ENCODE measurements around the gene KLF3. TPM values are rescaled to one million over a fixed set of nuclear protein-coding genes. Genes with fewer than 3 reads are reported as not detected.

Gene KLF3
- total and polyA plus RNA-seq, 2 experiments from 2014 or later = 15.0 to 16.5 TPM

- H3K4me3 ChIP-seq = no peak overlapping the region
- no peaks in the 10 kb centered on the region for H3K9me2 ChIP-seq (ENCODE audit: insufficient read depth)
- no peak for ATAC-seq
- peaks cover 18% of the 10 kb centered on the region for H3K36me3 Mint-ChIP-seq (ENCODE audit: low read depth)
- no peaks in the 10 kb centered on the region for H3K79me2 ChIP-seq (replicated peaks; ENCODE audit: insufficient read depth)
- no peaks in the 10 kb centered on the region for H3F3A ChIP-seq (replicated peaks; ENCODE audit: low read depth)
- H4K20me1 ChIP-seq (replicated peaks; ENCODE audit: insufficient read depth) = no peaks in the 10 kb centered on the region
- no peak overlapping the region for H3K27ac Mint-ChIP-seq
- H2AFZ ChIP-seq = no peak overlapping the region
- no peaks in the 10 kb centered on the region for H3K4me1 ChIP-seq (ENCODE audit: insufficient read depth)
- H3K4me3 Mint-ChIP-seq = no peak overlapping the region
- no peak overlapping the region for H3K27ac ChIP-seq (ENCODE audit: low read depth)
- H3K9me3 Mint-ChIP-seq = peaks cover 14% of the 10 kb centered on the region
- H3K27me3 ChIP-seq (ENCODE audit: insufficient read depth) = no peaks in the 10 kb centered on the region
- no peak for TF ChIP-seq ZNF331 (CRISPR knock-in tag; IDR thresholded peaks at IDR 0.05; ENCODE audit: low read depth)
- no peak overlapping the region for H3K4me2 ChIP-seq
- no peaks in the 10 kb centered on the region for H3K36me3 ChIP-seq (ENCODE audit: insufficient read depth)
- no peaks in the 10 kb centered on the region for H3K27me3 Mint-ChIP-seq (ENCODE audit: insufficient read depth, low read depth, poor library complexity)
- DNase-seq (ENCODE audit: low spot score) = no peak
- H3K4me1 Mint-ChIP-seq = no peaks in the 10 kb centered on the region; the same call in 2 of the 3 replicates
Observed at GRCh38 chr4:38624311-38624710, 39.7 kb upstream of the KLF3 start.

GRCh38 chr4:38625508-38625907 is 38.5 kb upstream of the KLF3 start:
- Mint-ChIP-seq H3K4me1 (no peaks in the 10 kb centered on the region; the same call in 2 of the 3 replicates), H3K4me3 (no peak overlapping the region), H3K36me3 (ENCODE audit: low read depth) (peaks cover 18% of the 10 kb centered on the region), H3K9me3 (peaks cover 14% of the 10 kb centered on the region), H3K27me3 (ENCODE audit: insufficient read depth, low read depth, poor library complexity) (no peaks in the 10 kb centered on the region), H3K27ac (no peak overlapping the region)
- ATAC-seq (no peak), DNase-seq (ENCODE audit: low spot score) (no peak)
- no peaks in the 10 kb centered on the region for H3F3A ChIP-seq (replicated peaks; ENCODE audit: low read depth)
- H3K4me2 ChIP-seq = no peak overlapping the region
- no peaks in the 10 kb centered on the region for H4K20me1 ChIP-seq (replicated peaks; ENCODE audit: insufficient read depth)
- no peak overlapping the region for H3K4me3 ChIP-seq
- no peaks in the 10 kb centered on the region for H3K36me3 ChIP-seq (ENCODE audit: insufficient read depth)
- H3K27ac ChIP-seq (ENCODE audit: low read depth) = no peak overlapping the region
- H3K9me2 ChIP-seq (ENCODE audit: insufficient read depth) = no peaks in the 10 kb centered on the region
- H3K27me3 ChIP-seq (ENCODE audit: insufficient read depth) = no peaks in the 10 kb centered on the region
- H2AFZ ChIP-seq = no peak overlapping the region
- no peaks in the 10 kb centered on the region for H3K79me2 ChIP-seq (replicated peaks; ENCODE audit: insufficient read depth)
- no peaks in the 10 kb centered on the region for H3K4me1 ChIP-seq (ENCODE audit: insufficient read depth)
- TF ChIP-seq ETS1 (IDR thresholded peaks at IDR 0.05) (no peak), STAT1 (IDR thresholded peaks at IDR 0.05; ENCODE audit: unreplicated experiment) (no peak), ZNF462 (CRISPR knock-in tag; IDR thresholded peaks at IDR 0.05) (no peak), EZH2 (IDR thresholded peaks at IDR 0.05; ENCODE audit: low read depth, unreplicated experiment) (no peak), ZNF114 (CRISPR knock-in tag; IDR thresholded peaks at IDR 0.05) (no peak), NANOG (IDR thresholded peaks at IDR 0.05; ENCODE audit: borderline replicate concordance) (no peak), POLR2AphosphoS5 (IDR thresholded peaks at IDR 0.05; ENCODE audit: low read depth) (no peak), CTCF (conservative IDR thresholded peaks at IDR 0.05; ENCODE audit: low read depth in 2 of 2) (no peak), CREB1 (CRISPR knock-in tag; IDR thresholded peaks at IDR 0.05; ENCODE audit: low read depth) (no peak), EZH2phosphoT487 (IDR thresholded peaks at IDR 0.05; ENCODE audit: unreplicated experiment) (no peak), JUNB (IDR thresholded peaks at IDR 0.05; ENCODE audit: unreplicated experiment) (no peak), ZNF331 (CRISPR knock-in tag; IDR thresholded peaks at IDR 0.05; ENCODE audit: low read depth) (no peak)
